ENCODE data around the gene GARNL3.

Gene GARNL3

GRCh38 chr9:127405344-127406125 is 141.0 kb downstream of the GARNL3 start:
- ATAC-seq: no peak

GRCh38 chr9:127406799-127407491 is 142.4 kb downstream of the GARNL3 start:
- ATAC-seq: no peak

More at GRCh38 chr9:127405344-127406125, 141.0 kb downstream of the GARNL3 start:
- DNase-seq: no peak

GRCh38 chr9:127407492-127407843 is 142.9 kb downstream of the GARNL3 start:
- no peak for ATAC-seq
- no peak for DNase-seq

More at GRCh38 chr9:127406799-127407491, 142.4 kb downstream of the GARNL3 start:
- no peak for DNase-seq

GRCh38 chr9:127411122-127411521 is 146.5 kb downstream of the GARNL3 start:
- DNase-seq: no peak
- ATAC-seq: no peak

- no peak for DNase-seq
- ATAC-seq: no peak
These were observed 150.6 kb downstream of the GARNL3 start for GRCh38 chr9:127415141-127415540.

GRCh38 chr9:127415657-127416056 is 151.1 kb downstream of the GARNL3 start:
- no peak for DNase-seq
- no peak for ATAC-seq

- DNase-seq: no peak
- peak; percentile 29 for ATAC-seq
These were observed 152.8 kb downstream of the GARNL3 start for GRCh38 chr9:127417131-127418036.

GRCh38 chr9:127418037-127418471 is 153.5 kb downstream of the GARNL3 start:
- ATAC-seq: peak; percentile 63
- DNase-seq: peak; percentile 55

- DNase-seq: no peak
- no peak for ATAC-seq
These were observed 154.8 kb downstream of the GARNL3 start for GRCh38 chr9:127419348-127419747.

- no peak for ATAC-seq
These were observed 156.5 kb downstream of the GARNL3 start for GRCh38 chr9:127421057-127421456.

GRCh38 chr9:127422133-127422782 is 157.7 kb downstream of the GARNL3 start:
- DNase-seq (no peak), ATAC-seq (no peak)

More at GRCh38 chr9:127421057-127421456, 156.5 kb downstream of the GARNL3 start:
- DNase-seq: no peak

- no peak for ATAC-seq
These were observed 158.2 kb downstream of the GARNL3 start for GRCh38 chr9:127422787-127423186.

GRCh38 chr9:127423476-127423933 is 158.9 kb downstream of the GARNL3 start:
- DNase-seq (no peak), ATAC-seq (no peak)

More at GRCh38 chr9:127422787-127423186, 158.2 kb downstream of the GARNL3 start:
- no peak for DNase-seq

GRCh38 chr9:127423934-127424675 is 159.5 kb downstream of the GARNL3 start, which contains the start of gene ZNF79:
ZNF79 (plus strand) TSS chr9:127424382; CDS start chr9:127424788, 406 bp downstream.
- DNase-seq (peak; percentile 95), ATAC-seq (peak; percentile 70)

- peak; percentile 48 for DNase-seq
These were observed 160.1 kb downstream of the GARNL3 start for GRCh38 chr9:127424676-127424999.

GRCh38 chr9:127426756-127427155 is 162.2 kb downstream of the GARNL3 start:
- DNase-seq: no peak
- ATAC-seq: peak; percentile 79

More at GRCh38 chr9:127424676-127424999, 160.1 kb downstream of the GARNL3 start:
- peak; percentile 7 for ATAC-seq

- ATAC-seq: no peak
These were observed 163.8 kb downstream of the GARNL3 start for GRCh38 chr9:127428348-127428747.

GRCh38 chr9:127430415-127430814 is 165.8 kb downstream of the GARNL3 start:
- no peak for DNase-seq
- no peak for ATAC-seq

More at GRCh38 chr9:127428348-127428747, 163.8 kb downstream of the GARNL3 start:
- no peak for DNase-seq

GRCh38 chr9:127437497-127438264 is 173.1 kb downstream of the GARNL3 start:
- peak; percentile 30 for DNase-seq
- ATAC-seq: peak; percentile 84

GRCh38 chr9:127438394-127438793 is 173.8 kb downstream of the GARNL3 start:
- DNase-seq (no peak), ATAC-seq (no peak)
